ENCODE data around the gene TNF. TPM values are rescaled to one million over a fixed set of nuclear protein-coding genes. Genes with fewer than 3 reads are reported as not detected.

TNF gene
- total and polyA plus RNA-seq, 2 of the 13 experiments (the other 11 are each of a cell fraction or from before 2014, with no cell fraction given) = not detected

DNA sequence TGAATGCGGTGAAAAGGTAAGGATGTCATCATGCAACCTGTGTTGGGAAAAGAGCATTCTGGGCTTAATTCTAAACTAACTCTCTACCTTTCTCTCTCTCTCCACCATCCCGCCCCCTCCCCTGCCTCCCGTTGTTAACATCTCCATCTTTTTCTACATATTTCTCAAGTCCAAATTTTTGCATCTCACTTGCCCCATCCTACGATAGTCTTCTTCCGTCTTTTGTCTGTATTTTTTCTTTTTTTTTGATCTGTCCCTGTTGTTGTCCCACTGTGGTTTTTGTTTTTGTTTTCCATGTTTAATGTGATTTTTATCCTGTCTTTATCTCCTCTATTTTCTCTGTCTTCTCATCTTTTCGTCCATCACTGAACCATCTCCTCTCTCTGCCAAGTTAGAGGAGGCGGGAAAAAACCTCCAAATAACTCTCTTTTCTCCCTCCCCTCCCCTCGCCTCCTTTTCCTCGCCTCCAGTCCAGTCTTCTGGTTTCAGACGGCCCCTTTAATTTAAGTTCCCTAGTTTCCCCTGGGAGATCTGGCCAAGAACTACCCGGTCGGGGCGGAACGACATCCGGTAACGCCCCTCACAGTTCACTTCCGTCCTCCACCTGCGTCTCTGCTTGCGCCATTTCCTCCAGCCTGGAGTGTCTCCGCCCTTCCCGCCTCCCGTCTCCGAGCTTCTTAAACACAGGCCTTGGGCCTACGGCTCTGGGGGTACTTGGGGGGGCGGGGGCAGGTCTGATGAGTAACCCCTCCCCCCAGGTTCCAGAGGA, 28.2 kb upstream of the TNF start, which contains the start of gene NFKBIL1 (continued):
- TF ChIP-seq KDM5A (IDR thresholded peaks at IDR 0.05; ENCODE audit: borderline replicate concordance, low read length) (peak; percentile 95), ZNF547 (CRISPR knock-in tag; IDR thresholded peaks at IDR 0.05) (no peak), ZNF441 (CRISPR knock-in tag; IDR thresholded peaks at IDR 0.05; ENCODE audit: borderline replicate concordance) (no peak), CREM (IDR thresholded peaks at IDR 0.05) (peak; percentile 98), CREM (CRISPR knock-in tag; IDR thresholded peaks at IDR 0.05) (0 out of 2 replicates have a peak, but pooled peaks have one; percentile 8), TP53 (CRISPR knock-in tag; conservative IDR thresholded peaks at IDR 0.05) (no peak), SIN3A (IDR thresholded peaks at IDR 0.05; ENCODE audit: borderline replicate concordance, low read depth, low read length) (peak; percentile 58; the same call in 1 of the 2 replicates), ZNF510 (CRISPR knock-in tag; IDR thresholded peaks at IDR 0.05; ENCODE audit: low read depth) (no peak), XRCC5 (optimal IDR thresholded peaks at IDR 0.05; ENCODE audit: low read length) (peak; percentile 86), ZNF891 (CRISPR knock-in tag; IDR thresholded peaks at IDR 0.05) (no peak), ZNF263 (CRISPR knock-in tag; IDR thresholded peaks at IDR 0.05) (no peak; the same call in 1 of the 2 replicates), ZFX (CRISPR knock-in tag; IDR thresholded peaks at IDR 0.05; ENCODE audit: low read depth) (peak; percentile 99), ZNF333 (CRISPR knock-in tag; IDR thresholded peaks at IDR 0.05; ENCODE audit: borderline replicate concordance) (no peak; the same call in 1 of the 2 replicates), FLYWCH1 (CRISPR knock-in tag; IDR thresholded peaks at IDR 0.05) (no peak), PAWR (CRISPR knock-in tag; IDR thresholded peaks at IDR 0.05; ENCODE audit: borderline replicate concordance) (no peak), NR2F2 (IDR thresholded peaks at IDR 0.05; ENCODE audit: borderline replicate concordance, low read depth) (no peak; the same call in 1 of the 2 replicates)
- TF ChIP-seq, protein P1, sequence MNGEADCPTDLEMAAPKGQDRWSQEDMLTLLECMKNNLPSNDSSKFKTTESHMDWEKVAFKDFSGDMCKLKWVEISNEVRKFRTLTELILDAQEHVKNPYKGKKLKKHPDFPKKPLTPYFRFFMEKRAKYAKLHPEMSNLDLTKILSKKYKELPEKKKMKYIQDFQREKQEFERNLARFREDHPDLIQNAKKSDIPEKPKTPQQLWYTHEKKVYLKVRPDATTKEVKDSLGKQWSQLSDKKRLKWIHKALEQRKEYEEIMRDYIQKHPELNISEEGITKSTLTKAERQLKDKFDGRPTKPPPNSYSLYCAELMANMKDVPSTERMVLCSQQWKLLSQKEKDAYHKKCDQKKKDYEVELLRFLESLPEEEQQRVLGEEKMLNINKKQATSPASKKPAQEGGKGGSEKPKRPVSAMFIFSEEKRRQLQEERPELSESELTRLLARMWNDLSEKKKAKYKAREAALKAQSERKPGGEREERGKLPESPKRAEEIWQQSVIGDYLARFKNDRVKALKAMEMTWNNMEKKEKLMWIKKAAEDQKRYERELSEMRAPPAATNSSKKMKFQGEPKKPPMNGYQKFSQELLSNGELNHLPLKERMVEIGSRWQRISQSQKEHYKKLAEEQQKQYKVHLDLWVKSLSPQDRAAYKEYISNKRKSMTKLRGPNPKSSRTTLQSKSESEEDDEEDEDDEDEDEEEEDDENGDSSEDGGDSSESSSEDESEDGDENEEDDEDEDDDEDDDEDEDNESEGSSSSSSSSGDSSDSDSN (CRISPR knock-in tag; IDR thresholded peaks at IDR 0.05) = no peak; the same call in 1 of the 2 replicates
- TF ChIP-seq, protein P2, sequence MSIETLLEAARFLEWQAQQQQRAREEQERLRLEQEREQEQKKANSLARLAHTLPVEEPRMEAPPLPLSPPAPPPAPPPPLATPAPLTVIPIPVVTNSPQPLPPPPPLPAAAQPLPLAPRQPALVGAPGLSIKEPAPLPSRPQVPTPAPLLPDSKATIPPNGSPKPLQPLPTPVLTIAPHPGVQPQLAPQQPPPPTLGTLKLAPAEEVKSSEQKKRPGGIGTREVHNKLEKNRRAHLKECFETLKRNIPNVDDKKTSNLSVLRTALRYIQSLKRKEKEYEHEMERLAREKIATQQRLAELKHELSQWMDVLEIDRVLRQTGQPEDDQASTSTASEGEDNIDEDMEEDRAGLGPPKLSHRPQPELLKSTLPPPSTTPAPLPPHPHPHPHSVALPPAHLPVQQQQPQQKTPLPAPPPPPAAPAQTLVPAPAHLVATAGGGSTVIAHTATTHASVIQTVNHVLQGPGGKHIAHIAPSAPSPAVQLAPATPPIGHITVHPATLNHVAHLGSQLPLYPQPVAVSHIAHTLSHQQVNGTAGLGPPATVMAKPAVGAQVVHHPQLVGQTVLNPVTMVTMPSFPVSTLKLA (IDR thresholded peaks at IDR 0.05) = peak; percentile 45; the same call in 1 of the 2 replicates
- TF ChIP-seq, protein P3, sequence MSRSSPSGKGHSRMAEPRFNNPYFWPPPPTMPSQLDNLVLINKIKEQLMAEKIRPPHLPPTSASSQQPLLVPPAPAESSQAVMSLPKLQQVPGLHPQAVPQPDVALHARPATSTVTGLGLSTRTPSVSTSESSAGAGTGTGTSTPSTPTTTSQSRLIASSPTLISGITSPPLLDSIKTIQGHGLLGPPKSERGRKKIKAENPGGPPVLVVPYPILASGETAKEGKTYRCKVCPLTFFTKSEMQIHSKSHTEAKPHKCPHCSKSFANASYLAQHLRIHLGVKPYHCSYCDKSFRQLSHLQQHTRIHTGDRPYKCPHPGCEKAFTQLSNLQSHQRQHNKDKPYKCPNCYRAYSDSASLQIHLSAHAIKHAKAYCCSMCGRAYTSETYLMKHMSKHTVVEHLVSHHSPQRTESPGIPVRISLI (CRISPR knock-in tag; IDR thresholded peaks at IDR 0.05; ENCODE audit: borderline replicate concordance) = peak; percentile 1; the same call in 1 of the 2 replicates
- TF ChIP-seq, protein P4, sequence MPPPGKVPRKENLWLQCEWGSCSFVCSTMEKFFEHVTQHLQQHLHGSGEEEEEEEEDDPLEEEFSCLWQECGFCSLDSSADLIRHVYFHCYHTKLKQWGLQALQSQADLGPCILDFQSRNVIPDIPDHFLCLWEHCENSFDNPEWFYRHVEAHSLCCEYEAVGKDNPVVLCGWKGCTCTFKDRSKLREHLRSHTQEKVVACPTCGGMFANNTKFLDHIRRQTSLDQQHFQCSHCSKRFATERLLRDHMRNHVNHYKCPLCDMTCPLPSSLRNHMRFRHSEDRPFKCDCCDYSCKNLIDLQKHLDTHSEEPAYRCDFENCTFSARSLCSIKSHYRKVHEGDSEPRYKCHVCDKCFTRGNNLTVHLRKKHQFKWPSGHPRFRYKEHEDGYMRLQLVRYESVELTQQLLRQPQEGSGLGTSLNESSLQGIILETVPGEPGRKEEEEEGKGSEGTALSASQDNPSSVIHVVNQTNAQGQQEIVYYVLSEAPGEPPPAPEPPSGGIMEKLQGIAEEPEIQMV (CRISPR knock-in tag; IDR thresholded peaks at IDR 0.05; ENCODE audit: low read depth) = no peak
